ENCODE measurements around the gene ARHGEF12.

ARHGEF12 gene

GRCh38 chr11:120424185-120424969 lies 88.2 kb downstream of the ARHGEF12 start:
- no peak for DNase-seq (ENCODE audit: low read depth in 2 of 2)

GRCh38 chr11:120424970-120425332 lies 88.7 kb downstream of the ARHGEF12 start:
- DNase-seq (ENCODE audit: low read depth in 2 of 2), result no peak

GRCh38 chr11:120425527-120425926 lies 89.3 kb downstream of the ARHGEF12 start:
- no peak for DNase-seq (ENCODE audit: low read depth in 2 of 2)

GRCh38 chr11:120430146-120430545 lies 93.9 kb downstream of the ARHGEF12 start:
- DNase-seq (ENCODE audit: low read depth in 2 of 2), result no peak

GRCh38 chr11:120431633-120432032 lies 95.4 kb downstream of the ARHGEF12 start:
- no peak for DNase-seq (ENCODE audit: low read depth in 2 of 2)

- DNase-seq (ENCODE audit: low read depth in 2 of 2), result no peak
Measured at GRCh38 chr11:120432056-120433018, 96.1 kb downstream of the ARHGEF12 start.

- no peak for DNase-seq (ENCODE audit: low read depth in 2 of 2)
Measured at GRCh38 chr11:120441592-120441991, 105.4 kb downstream of the ARHGEF12 start.

- DNase-seq (ENCODE audit: low read depth in 2 of 2), result no peak
Measured at GRCh38 chr11:120442031-120442430, 105.8 kb downstream of the ARHGEF12 start.

- DNase-seq (ENCODE audit: low read depth in 2 of 2), result no peak
Measured at GRCh38 chr11:120446802-120447201, 110.6 kb downstream of the ARHGEF12 start.

GRCh38 chr11:120448240-120448639 lies 112.0 kb downstream of the ARHGEF12 start:
- DNase-seq (ENCODE audit: low read depth in 2 of 2), result no peak

GRCh38 chr11:120455487-120455886 lies 119.3 kb downstream of the ARHGEF12 start:
- DNase-seq (ENCODE audit: low read depth in 2 of 2), result no peak

GRCh38 chr11:120457996-120458395 lies 121.8 kb downstream of the ARHGEF12 start:
- DNase-seq (ENCODE audit: low read depth in 2 of 2), result no peak

GRCh38 chr11:120462825-120463224 lies 126.6 kb downstream of the ARHGEF12 start:
- DNase-seq (ENCODE audit: low read depth in 2 of 2), result no peak

- DNase-seq (ENCODE audit: low read depth in 2 of 2), result no peak
Measured at GRCh38 chr11:120465921-120466534, 129.8 kb downstream of the ARHGEF12 start.

GRCh38 chr11:120467627-120468026 lies 131.4 kb downstream of the ARHGEF12 start:
- no peak for DNase-seq (ENCODE audit: low read depth in 2 of 2)

- no peak for DNase-seq (ENCODE audit: low read depth in 2 of 2)
Measured at GRCh38 chr11:120471131-120471530, 134.9 kb downstream of the ARHGEF12 start.

- no peak for DNase-seq (ENCODE audit: low read depth in 2 of 2)
Measured at GRCh38 chr11:120471994-120472393, 135.8 kb downstream of the ARHGEF12 start.

GRCh38 chr11:120473503-120473902 lies 137.3 kb downstream of the ARHGEF12 start:
- no peak for DNase-seq (ENCODE audit: low read depth in 2 of 2)

- no peak for DNase-seq (ENCODE audit: low read depth in 2 of 2)
Measured at GRCh38 chr11:120482149-120482548, 145.9 kb downstream of the ARHGEF12 start.

GRCh38 chr11:120484722-120485121 lies 148.5 kb downstream of the ARHGEF12 start:
- DNase-seq (ENCODE audit: low read depth in 2 of 2), result no peak

- DNase-seq (ENCODE audit: low read depth in 2 of 2), result no peak
Measured at GRCh38 chr11:120486138-120486537, 149.9 kb downstream of the ARHGEF12 start.

GRCh38 chr11:120489799-120490198 lies 153.6 kb downstream of the ARHGEF12 start:
- no peak for DNase-seq (ENCODE audit: low read depth in 2 of 2)
